Measurements from ENCODE around the gene AGPAT2. TPM values are rescaled to one million over a fixed set of nuclear protein-coding genes. Genes with fewer than 3 reads are reported as not detected.
A peak's percentile ranks its signal among the peaks of the same experiment; 100 is the strongest.

The AGPAT2 gene
- polyA plus RNA-seq, 1 of the 3 experiments (the other 2 are of a cell fraction): 46.8 TPM

GRCh38 chr9:136668983-136669790 lies 18.1 kb downstream of the AGPAT2 start:
- no peak overlapping the region for H2AFZ ChIP-seq (ENCODE audit: low read depth)
- peaks cover 3% of the 10 kb centered on the region for H3F3A ChIP-seq (replicated peaks; ENCODE audit: insufficient read depth)
- no peak overlapping the region for H3K4me3 ChIP-seq (ENCODE audit: low read depth in 2 of 2, low read length in 1 of 2)
- no peak for DNase-seq
- 0 out of 2 replicates have a peak, but pooled peaks cover 5% of the 10 kb centered on the region for H4K20me1 ChIP-seq (ENCODE audit: insufficient read depth)
- H3K27ac ChIP-seq (ENCODE audit: low read depth in 2 of 2, low read length in 1 of 2): no peak overlapping the region
- H3K9ac ChIP-seq: no peak overlapping the region
- 43% methylated on average over 1 of the region's 23 CpGs for WGBS (ENCODE audit: low lambda C conversion rate)
- no peaks in the 10 kb centered on the region for H3K9me3 ChIP-seq
- peaks cover 0 to 3% of the 10 kb centered on the region in 2 experiments for H3K36me3 ChIP-seq (replicated peaks in 1 of 2; ENCODE audit: control insufficient read depth in 1 of 2, insufficient read depth in 2 of 2, low read length in 1 of 2)
- no peaks in the 10 kb centered on the region for H3K79me2 ChIP-seq (ENCODE audit: insufficient read depth)
- H3K27me3 ChIP-seq (ENCODE audit: insufficient read depth): no peaks in the 10 kb centered on the region
- H3K9me2 ChIP-seq: no peaks in the 10 kb centered on the region
- TF ChIP-seq POLR2AphosphoS5 (IDR thresholded peaks at IDR 0.05; ENCODE audit: low read depth, low read length): 0 out of 2 replicates have a peak, but pooled peaks have one; percentile 15
- no peak for TF ChIP-seq REST (IDR thresholded peaks at IDR 0.05; ENCODE audit: low read depth, low read length)
- no peak for TF ChIP-seq CTCF (IDR thresholded peaks at IDR 0.05)
- no peak for TF ChIP-seq PBX3 (IDR thresholded peaks at IDR 0.05)
- no peak for TF ChIP-seq NFIC (IDR thresholded peaks at IDR 0.05; ENCODE audit: borderline replicate concordance)
- ChIA-PET POLR2A (interaction anchor here (1.0 kb wide), 1 partner anchor 12 kb away, joined by 3 read pairs; no protein-coding TSS in a partner anchor), CTCF (interaction anchor here (1.0 kb wide), 2 partner anchors 10 to 181 kb away, joined by 3 read pairs; no protein-coding TSS in a partner anchor)
- H3K4me1 ChIP-seq (ENCODE audit: control insufficient read depth in 1 of 2, insufficient read depth in 2 of 2, low read depth in 1 of 2, low read length in 1 of 2): peaks cover 0 to 24% of the 10 kb centered on the region in 2 experiments; a peak in 1 of 4 replicates
- no peak overlapping the region for H3K4me2 ChIP-seq
